GM12801 (cell line): Measurements from ENCODE around the gene MRPL48.

Experiments used
- TF ChIP-seq, protein P1 (sequence below): IDR thresholded peaks from one replicate; pipeline ENCODE4 v1.5.1; 2011; ENCODE audit warnings: control low read depth; ENCODE audit not compliant: insufficient read length; ENCODE audit errors: extremely low read depth

The MRPL48 gene

DNA sequence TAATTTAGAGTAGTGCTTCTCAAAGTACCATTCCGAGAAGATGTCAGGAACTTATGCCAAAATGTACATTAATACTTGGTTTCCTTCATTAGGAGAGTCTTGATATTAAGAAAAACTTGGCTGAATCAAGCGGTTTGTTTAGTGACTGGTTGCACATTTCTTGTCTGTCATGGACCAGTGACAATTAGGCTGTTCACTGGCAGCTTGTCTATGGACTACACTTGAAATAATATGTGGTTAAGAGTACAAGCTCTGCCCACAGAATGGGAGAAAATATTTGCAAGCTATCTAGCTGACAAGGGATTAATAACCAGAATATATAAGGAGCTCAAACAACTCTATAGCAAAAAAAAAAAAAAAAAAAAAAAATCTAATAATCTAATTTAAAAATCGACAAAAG is 64.4 kb downstream of the MRPL48 start:
- TF ChIP-seq, protein P1, sequence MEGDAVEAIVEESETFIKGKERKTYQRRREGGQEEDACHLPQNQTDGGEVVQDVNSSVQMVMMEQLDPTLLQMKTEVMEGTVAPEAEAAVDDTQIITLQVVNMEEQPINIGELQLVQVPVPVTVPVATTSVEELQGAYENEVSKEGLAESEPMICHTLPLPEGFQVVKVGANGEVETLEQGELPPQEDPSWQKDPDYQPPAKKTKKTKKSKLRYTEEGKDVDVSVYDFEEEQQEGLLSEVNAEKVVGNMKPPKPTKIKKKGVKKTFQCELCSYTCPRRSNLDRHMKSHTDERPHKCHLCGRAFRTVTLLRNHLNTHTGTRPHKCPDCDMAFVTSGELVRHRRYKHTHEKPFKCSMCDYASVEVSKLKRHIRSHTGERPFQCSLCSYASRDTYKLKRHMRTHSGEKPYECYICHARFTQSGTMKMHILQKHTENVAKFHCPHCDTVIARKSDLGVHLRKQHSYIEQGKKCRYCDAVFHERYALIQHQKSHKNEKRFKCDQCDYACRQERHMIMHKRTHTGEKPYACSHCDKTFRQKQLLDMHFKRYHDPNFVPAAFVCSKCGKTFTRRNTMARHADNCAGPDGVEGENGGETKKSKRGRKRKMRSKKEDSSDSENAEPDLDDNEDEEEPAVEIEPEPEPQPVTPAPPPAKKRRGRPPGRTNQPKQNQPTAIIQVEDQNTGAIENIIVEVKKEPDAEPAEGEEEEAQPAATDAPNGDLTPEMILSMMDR = no peak

DNA sequence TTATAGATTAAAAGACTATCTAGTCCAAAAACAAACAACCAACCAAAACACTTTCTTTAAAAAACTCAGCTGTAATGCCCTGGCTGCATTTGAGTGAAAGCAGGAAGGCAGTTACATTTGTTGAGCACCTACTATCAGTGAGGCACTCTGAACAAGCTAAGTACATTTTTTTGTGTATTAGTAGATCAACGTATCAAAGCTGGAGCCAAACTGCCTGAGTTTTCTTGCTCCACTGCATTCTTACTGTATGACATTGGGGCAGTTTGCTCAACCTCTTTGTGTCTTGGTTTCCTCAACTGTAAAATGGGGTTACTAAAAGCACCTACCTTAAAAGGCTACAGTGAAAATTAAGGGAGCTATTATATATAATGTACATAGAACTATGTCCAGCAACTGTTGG is 67.0 kb downstream of the MRPL48 start:
- TF ChIP-seq, protein P1 = no peak

GRCh38 chr11:73856031-73856567 is 68.4 kb downstream of the MRPL48 start:
- TF ChIP-seq, protein P1 = no peak

GRCh38 chr11:73859671-73860070 is 72.0 kb downstream of the MRPL48 start:
- TF ChIP-seq, protein P1 = no peak

GRCh38 chr11:73860202-73860601 is 72.5 kb downstream of the MRPL48 start:
- TF ChIP-seq, protein P1 = no peak

- TF ChIP-seq, protein P1 = no peak
Observed at GRCh38 chr11:73862986-73863385, 75.3 kb downstream of the MRPL48 start.

DNA sequence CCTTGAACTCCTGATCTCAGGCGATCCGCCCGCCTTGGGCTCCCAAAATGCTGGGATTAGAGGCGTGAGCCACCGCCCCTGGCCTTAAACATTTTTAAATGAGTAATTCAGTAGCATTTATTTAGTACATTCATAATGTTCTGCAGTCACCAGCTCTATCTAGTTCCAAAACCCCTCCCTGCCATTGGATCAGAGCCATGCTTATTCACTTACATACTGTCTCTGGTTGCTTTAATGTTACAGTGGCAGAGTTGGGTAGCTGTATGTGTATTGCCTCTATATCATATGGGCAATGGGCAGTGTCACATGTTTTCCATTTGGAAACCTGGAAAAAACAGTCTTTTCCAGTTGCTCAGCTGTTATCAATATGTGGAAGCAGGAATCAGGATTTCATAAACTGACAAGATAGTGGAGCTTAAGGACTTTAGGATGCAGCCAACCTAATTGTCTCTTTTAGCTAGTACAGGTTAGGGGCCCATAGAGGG is 78.5 kb downstream of the MRPL48 start:
- TF ChIP-seq, protein P1 = no peak
